CD14-positive monocyte (primary cell): ENCODE results near the gene HAPLN3. TPM values are rescaled to one million over a fixed set of nuclear protein-coding genes. Genes with fewer than 3 reads are reported as not detected.
"Not testable (repeated sequence)": the region's sequence is repeated elsewhere in the genome, so short reads cannot be mapped to it uniquely, and the experiment has no call there.

Source experiments
- DNase-seq, 3 donors: peaks; one replicate each; pipeline ENCODE4 v3.0.0-alpha.2; 2011 to 2022
- H2AFZ ChIP-seq: 2 replicates; pipeline ENCODE4 v1.6.0; 2012; ENCODE audit warnings: mild to moderate bottlenecking, low read depth, low read length, inconsistent platforms; ENCODE audit not compliant: insufficient read depth, poor library complexity, severe bottlenecking
- H3K27ac ChIP-seq, 2 donors: 1 replicate in 1 of 2; 2 replicates in 1 of 2; pipeline ENCODE4 v1.5.1; 2012 to 2013; ENCODE audit warnings: low read length in 2 of 2, control low read depth in 1 of 2, inconsistent platforms in 1 of 2, low read depth in 1 of 2, mild to moderate bottlenecking in 1 of 2
- H3K27me3 ChIP-seq, 2 donors: one replicate each; pipeline versions ENCODE4 v1.6.0 to v1.6.1; 2011 to 2013; ENCODE audit warnings: low read length in 2 of 2; ENCODE audit not compliant: control insufficient read depth in 2 of 2, insufficient read depth in 2 of 2
- H3K36me3 ChIP-seq, 2 donors: replicated peaks in 1 of 2; 1 replicate in 1 of 2; 2 replicates in 1 of 2; pipeline versions ENCODE4 v1.5.1 to v1.6.1; 2012 to 2013; ENCODE audit warnings: low read length in 2 of 2, control low read depth in 1 of 2, inconsistent platforms in 1 of 2, mild to moderate bottlenecking in 1 of 2; ENCODE audit not compliant: insufficient read depth in 2 of 2, control insufficient read depth in 1 of 2
- H3K4me1 ChIP-seq, 2 donors: 1 replicate in 1 of 2; 2 replicates in 1 of 2; pipeline versions ENCODE4 v1.5.1 to v1.6.1; 2012 to 2013; ENCODE audit warnings: low read length in 2 of 2, control low read depth in 1 of 2, inconsistent platforms in 1 of 2, mild to moderate bottlenecking in 1 of 2, moderate library complexity in 1 of 2; ENCODE audit not compliant: insufficient read depth in 2 of 2, control insufficient read depth in 1 of 2
- H3K4me2 ChIP-seq: replicated peaks from 2 replicates; pipeline ENCODE3; 2012; ENCODE audit warnings: low read length, moderate library complexity, mild to moderate bottlenecking; ENCODE audit not compliant: poor library complexity, severe bottlenecking; ENCODE audit errors: extremely low read depth
- H3K4me3 ChIP-seq, 3 experiments: fragments of 200-600 bp in 1 of 3; sonication (generic) in 1 of 3; replicated peaks in 1 of 3; 1 replicate in 2 of 3; 2 replicates in 1 of 3; pipeline ENCODE4 v1.5.1; 2011 to 2013; ENCODE audit warnings: low read length in 3 of 3, mild to moderate bottlenecking in 3 of 3, control low read depth in 2 of 3, low read depth in 2 of 3, inconsistent platforms in 1 of 3, moderate library complexity in 1 of 3
- H3K79me2 ChIP-seq: 2 replicates; pipeline ENCODE4 v1.6.0; 2012; ENCODE audit warnings: mild to moderate bottlenecking, control low read depth, inconsistent platforms, low read length, moderate library complexity; ENCODE audit not compliant: insufficient read depth
- H3K9ac ChIP-seq: 2 replicates; pipeline ENCODE4 v1.6.0; 2017; ENCODE audit warnings: low read length, mild to moderate bottlenecking; ENCODE audit not compliant: insufficient read depth, poor library complexity, severe bottlenecking
- H3K9me3 ChIP-seq, 2 donors: replicated peaks in 1 of 2; 1 replicate in 1 of 2; 2 replicates in 1 of 2; pipeline versions ENCODE4 v1.5.1 to v1.6.1; 2012 to 2013; ENCODE audit warnings: low read length in 2 of 2, control low read depth in 1 of 2; ENCODE audit not compliant: control insufficient read depth in 1 of 2, insufficient read depth in 1 of 2
- H4K20me1 ChIP-seq: 2 replicates; pipeline ENCODE4 v1.6.0; 2012; ENCODE audit warnings: mild to moderate bottlenecking, low read length, control low read depth, moderate library complexity; ENCODE audit not compliant: insufficient read depth
- H3K27ac Mint-ChIP-seq, 7 donors: one replicate each; pipeline ENCODE4 v1.8.0; 2020; ENCODE audit warnings: mild to moderate bottlenecking in 7 of 7, mixed read lengths in 7 of 7, moderate library complexity in 6 of 7, inconsistent platforms in 2 of 7
- H3K27me3 Mint-ChIP-seq, 3 donors: one replicate each; pipeline ENCODE4 v1.8.0; 2021 to 2022; ENCODE audit warnings: low read depth in 3 of 3, mild to moderate bottlenecking in 3 of 3, mixed read lengths in 3 of 3, moderate library complexity in 3 of 3, inconsistent platforms in 1 of 3
- H3K36me3 Mint-ChIP-seq, 2 donors: one replicate each; pipeline ENCODE4 v1.8.0; 2020; ENCODE audit warnings: mixed read lengths in 2 of 2, inconsistent platforms in 1 of 2, mild to moderate bottlenecking in 1 of 2
- H3K4me1 Mint-ChIP-seq: one replicate; pipeline ENCODE4 v1.8.0; 2020; ENCODE audit warnings: mild to moderate bottlenecking, mixed read lengths
- H3K4me3 Mint-ChIP-seq, 2 donors: one replicate each; pipeline ENCODE4 v1.8.0; 2020; ENCODE audit warnings: mild to moderate bottlenecking in 2 of 2, mixed read lengths in 2 of 2, moderate library complexity in 1 of 2
- H3K9me3 Mint-ChIP-seq, 7 donors: one replicate each; pipeline ENCODE4 v1.8.0; 2020 to 2022; ENCODE audit warnings: mixed read lengths in 7 of 7, mild to moderate bottlenecking in 6 of 7, moderate library complexity in 6 of 7, inconsistent platforms in 2 of 7
- CTCF ChIP-seq: fragments of 200-600 bp; IDR thresholded peaks from one replicate; pipeline ENCODE4 v1.8.0; 2022; ENCODE audit warnings: antibody characterized with exemption, mild to moderate bottlenecking
- WGBS: methylation state at CpG from one replicate; pipeline ENCODE4 v1.1.5; 2013; ENCODE audit warnings: missing lambda C conversion rate; ENCODE audit not compliant: insufficient coverage; 5-methylcytosine and 5-hydroxymethylcytosine counted together
- intact Hi-C, 2 donors: fragments of 100-400 bp; cut with micrococcal nuclease; formaldehyde crosslinking; loops; one replicate each; pipeline versions ENCODE4 v1.15.0 to v1.15.1; 2023
- polyA plus RNA-seq, 3 donors: library from polyadenylated mRNA; depleted of rRNA in 1 of 3; unstranded in 2 of 3; stranded (reverse) in 1 of 3; fragments of 300-500 nt in 2 of 3; fragments of >200 nt in 1 of 3; fragmentation: Illumina TruSeq in 2 of 3; gene quantifications; 1 replicate in 2 of 3; 2 replicates in 1 of 3; pipeline ENCODE4 v1.2.3, GENCODE V29; 2012 to 2021

HAPLN3 gene
- polyA plus RNA-seq, 3 donors: 0.60 to 2.8 (median 0.65) TPM

DNA sequence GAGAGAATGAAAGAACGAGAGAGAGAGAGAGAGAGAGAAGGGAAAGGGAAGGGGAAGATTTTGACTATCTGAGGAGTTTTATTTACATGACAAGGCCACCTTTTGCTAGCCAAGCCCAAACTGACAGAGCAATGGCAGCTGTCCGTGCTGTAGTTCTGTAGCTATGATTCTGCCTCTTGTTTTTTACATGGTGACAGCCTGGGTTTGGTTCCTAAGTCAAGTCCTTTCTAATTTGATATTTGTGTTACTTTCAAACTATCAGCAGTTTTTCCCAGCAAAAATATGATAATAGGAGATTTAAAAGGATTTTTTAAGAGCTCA is 44.1 kb upstream of the HAPLN3 start:
- Mint-ChIP-seq H3K36me3 (no peaks in the 10 kb centered on the region), H3K27me3 (peaks cover 2 to 11% (median 7%) of the 10 kb centered on the region in 3 donors), H3K27ac (no peak overlapping the region), H3K4me3 (no peak overlapping the region), H3K4me1 (no peaks in the 10 kb centered on the region), H3K9me3 (peaks cover 0 to 9% (median 2%) of the 10 kb centered on the region in 7 donors)
- no peaks in the 10 kb centered on the region for H3K79me2 ChIP-seq
- intact Hi-C loops: no loop called here
- no peak overlapping the region for H2AFZ ChIP-seq
- no peaks in the 10 kb centered on the region for H3K4me1 ChIP-seq
- no peak for TF ChIP-seq CTCF
- no peak overlapping the region for H3K27ac ChIP-seq
- H3K36me3 ChIP-seq: no peaks in the 10 kb centered on the region
- no peak overlapping the region for H3K9ac ChIP-seq
- WGBS: 100% methylated on average over 1 of the region's 2 CpGs
- no peaks in the 10 kb centered on the region for H3K27me3 ChIP-seq
- H4K20me1 ChIP-seq: no peaks in the 10 kb centered on the region
- no peak overlapping the region for H3K4me2 ChIP-seq
- no peak for DNase-seq
- peaks cover 0 to 2% of the 10 kb centered on the region in 2 donors for H3K9me3 ChIP-seq
- no peak overlapping the region for H3K4me3 ChIP-seq

DNA sequence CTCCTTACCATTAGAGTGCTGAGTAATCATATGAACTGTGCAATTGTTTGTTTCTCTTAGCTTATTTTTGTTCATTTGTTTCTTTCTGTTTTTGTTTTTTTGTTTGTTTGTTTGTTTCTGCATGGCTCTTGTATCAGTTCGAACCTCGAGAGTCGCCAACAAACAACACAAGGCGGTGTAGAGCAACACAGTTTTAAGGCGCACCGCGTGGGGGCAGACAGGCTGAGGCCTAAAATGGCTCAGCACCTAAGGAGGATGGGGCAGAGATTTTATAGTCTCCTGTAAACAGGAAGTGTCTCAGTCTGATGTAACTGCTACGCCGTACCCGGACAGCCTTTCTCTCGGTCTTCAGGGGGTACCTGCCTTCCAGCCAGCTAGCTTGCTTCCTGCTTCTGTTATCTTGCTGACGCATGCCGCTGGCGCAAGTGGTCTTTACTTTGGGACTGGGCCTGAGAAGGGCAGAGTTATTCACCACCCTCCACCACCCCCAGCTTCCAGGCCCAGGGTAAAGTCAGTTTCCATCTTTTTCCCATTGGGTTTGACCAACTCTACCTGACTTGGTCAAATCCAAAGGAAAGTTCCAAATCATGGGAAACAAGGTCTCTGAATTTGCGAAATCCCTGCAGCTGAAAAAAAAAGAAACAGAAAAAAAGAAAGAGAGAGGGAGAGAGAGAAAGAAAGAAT is 43.6 kb upstream of the HAPLN3 start:
- Histone ChIP-seq H3K27ac (no peak overlapping the region), H3K9ac (no peak overlapping the region), H2AFZ (no peak overlapping the region), H3K79me2 (no peaks in the 10 kb centered on the region), H4K20me1 (no peaks in the 10 kb centered on the region), H3K9me3 (peaks cover under 1 to 5% of the 10 kb centered on the region in 2 donors), H3K4me2 (no peak overlapping the region), H3K36me3 (no peaks in the 10 kb centered on the region), H3K4me3 (no peak overlapping the region), H3K4me1 (no peaks in the 10 kb centered on the region), H3K27me3 (no peaks in the 10 kb centered on the region)
- no peak overlapping the region for H3K27ac Mint-ChIP-seq
- DNase-seq: no peak
- TF ChIP-seq CTCF: no peak
- peaks cover 0 to 13% (median 5%) of the 10 kb centered on the region in 7 donors for H3K9me3 Mint-ChIP-seq
- no peak overlapping the region for H3K4me3 Mint-ChIP-seq
- intact Hi-C loops: no loop called here
- WGBS: 95% methylated on average over 10 of the region's 15 CpGs
- H3K36me3 Mint-ChIP-seq: no peaks in the 10 kb centered on the region
- peaks cover 5 to 10% (median 5%) of the 10 kb centered on the region in 3 donors for H3K27me3 Mint-ChIP-seq
- H3K4me1 Mint-ChIP-seq: no peaks in the 10 kb centered on the region

GRCh38 chr15:88934449-88934848 is 39.1 kb upstream of the HAPLN3 start:
- H3K27ac Mint-ChIP-seq, intact Hi-C loops, H3K4me3 Mint-ChIP-seq, H3K9ac ChIP-seq, H3K36me3 ChIP-seq, H4K20me1 ChIP-seq, H3K4me3 ChIP-seq, H3K36me3 Mint-ChIP-seq, H3K4me1 Mint-ChIP-seq, H3K27me3 Mint-ChIP-seq, H3K4me1 ChIP-seq, H2AFZ ChIP-seq, DNase-seq, H3K27ac ChIP-seq, H3K4me2 ChIP-seq, H3K27me3 ChIP-seq, H3K79me2 ChIP-seq: not testable (repeated sequence)
- H3K9me3 Mint-ChIP-seq: peaks cover 2 to 21% (median 10%) of the 10 kb centered on the region in 7 donors
- peaks cover 3 to 11% of the 10 kb centered on the region in 2 donors for H3K9me3 ChIP-seq
- WGBS: 94% methylated on average over 2 of the region's 4 CpGs
